ENCODE results near the gene DNAH14. TPM values are rescaled to one million over a fixed set of nuclear protein-coding genes. Genes with fewer than 3 reads are reported as not detected.
"Not testable (repeated sequence)": the region's sequence is repeated elsewhere in the genome, so short reads cannot be mapped to it uniquely, and the experiment has no call there.

DNAH14 gene
- total RNA-seq, 1 experiment from 2014 or later: not detected

DNA sequence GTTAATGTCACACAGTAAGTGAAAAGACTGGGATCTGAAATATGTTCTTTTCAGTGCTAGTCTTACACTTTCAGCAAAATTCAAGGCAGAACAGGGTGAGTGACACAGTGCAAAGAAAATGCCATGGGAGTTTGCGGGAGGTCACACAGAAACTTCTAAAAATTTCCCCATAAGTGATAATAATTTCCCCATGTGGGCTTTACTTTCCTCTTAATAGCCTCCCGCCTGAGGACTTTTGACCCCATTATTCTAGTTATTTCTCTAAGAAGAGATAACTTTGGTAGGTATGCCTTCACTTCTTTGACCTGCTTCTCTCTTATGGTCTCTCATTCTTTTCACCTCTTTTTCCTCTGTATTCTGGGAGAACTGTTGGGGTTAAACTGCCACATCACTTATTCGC lies 8.1 kb upstream of the DNAH14 start:
- no peak for DNase-seq (ENCODE audit: low read depth)

DNA sequence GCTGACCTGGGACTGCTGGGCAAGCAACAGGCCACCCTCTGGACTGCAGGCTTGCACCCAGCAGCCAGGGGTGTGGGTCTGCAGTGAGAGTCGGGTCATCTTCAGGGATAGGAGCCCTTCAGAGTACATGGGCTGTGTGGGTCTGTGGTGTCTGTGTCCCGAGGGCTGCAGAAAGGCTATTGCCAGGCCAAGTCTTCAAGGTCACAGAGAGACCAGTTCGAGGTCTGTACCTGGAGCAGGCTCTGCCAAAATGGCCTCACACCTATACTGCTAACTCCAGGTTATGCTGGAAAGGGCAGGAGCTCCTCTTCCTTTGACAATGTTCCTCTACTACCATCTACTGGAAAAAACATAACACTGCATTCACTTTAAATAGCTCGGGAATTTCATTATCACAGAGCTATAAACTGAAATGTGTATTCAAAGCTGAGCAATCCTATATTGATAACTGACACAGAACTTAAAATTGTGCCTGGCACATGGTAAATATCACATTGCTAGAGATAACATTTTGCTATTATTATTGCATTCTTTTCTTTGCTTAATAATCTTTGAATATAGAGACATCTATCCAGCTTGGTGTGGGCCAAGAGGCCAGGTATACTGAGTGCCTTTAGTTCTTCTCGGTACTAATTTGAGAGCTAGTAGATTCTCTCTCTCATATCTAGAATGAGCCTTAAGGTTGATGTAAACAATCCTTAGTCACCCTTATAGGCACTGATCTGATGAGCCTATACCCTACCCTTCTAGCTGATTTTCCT lies 6.9 kb upstream of the DNAH14 start:
- DNase-seq (ENCODE audit: low read depth): peak; percentile 52

DNA sequence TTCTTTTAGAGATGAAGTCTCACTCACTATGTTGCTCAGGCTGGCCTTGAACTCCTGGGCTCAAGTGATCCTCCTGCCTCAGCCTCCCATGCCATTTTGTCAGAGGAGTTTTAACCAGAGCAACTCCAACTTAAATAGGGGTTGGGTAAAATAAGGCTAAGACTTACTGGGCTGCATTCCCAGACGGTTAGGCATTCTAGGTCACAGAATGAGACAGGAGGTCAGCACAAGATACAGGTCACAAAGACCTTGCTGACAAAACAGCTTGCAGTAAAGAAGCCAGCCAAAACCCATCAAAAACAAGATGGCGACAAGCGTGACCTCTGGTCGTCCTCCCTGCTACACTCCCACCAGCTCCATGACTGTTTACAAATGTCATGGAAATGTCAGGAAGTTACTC lies 5.7 kb upstream of the DNAH14 start:
- DNase-seq (ENCODE audit: low read depth): no peak

DNA sequence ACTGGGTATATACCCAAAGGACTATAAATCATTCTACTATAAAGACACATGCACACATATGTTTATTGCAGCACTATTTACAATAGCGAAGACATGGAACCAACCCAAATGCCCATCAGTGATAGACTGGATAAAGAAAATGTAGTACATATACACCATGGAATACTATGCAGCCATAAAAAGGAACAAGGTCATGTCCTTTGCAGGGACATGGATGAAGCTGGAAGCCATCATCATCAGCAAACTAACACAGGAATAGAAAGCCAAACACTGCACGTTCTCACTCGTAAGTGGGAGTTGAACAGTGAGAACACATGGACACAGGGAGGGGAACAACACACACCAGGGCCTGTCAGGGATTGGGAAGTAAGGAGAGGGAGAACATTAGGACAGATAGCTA lies 1.8 kb upstream of the DNAH14 start:
- not testable (repeated sequence) for DNase-seq (ENCODE audit: low read depth)

DNA sequence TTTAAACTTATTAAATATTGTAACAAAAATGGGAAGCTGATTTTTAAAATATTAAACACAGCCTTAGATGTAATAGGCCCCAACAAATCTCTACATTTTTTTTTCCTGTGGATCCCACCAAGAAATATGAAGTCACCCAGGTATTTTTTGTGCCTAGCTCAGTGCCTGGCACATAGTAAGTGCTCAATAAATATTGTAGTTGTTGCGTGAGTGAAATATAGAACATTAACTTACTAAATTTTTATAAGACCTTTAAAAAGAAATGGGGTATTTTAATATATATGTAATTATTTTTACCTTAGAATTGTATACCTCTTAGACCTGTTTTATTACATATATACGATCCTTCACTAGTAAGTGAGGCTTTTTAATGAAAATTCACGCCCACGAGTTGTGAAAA lies 569 bp upstream of the DNAH14 start:
- DNase-seq (ENCODE audit: low read depth): no peak

DNA sequence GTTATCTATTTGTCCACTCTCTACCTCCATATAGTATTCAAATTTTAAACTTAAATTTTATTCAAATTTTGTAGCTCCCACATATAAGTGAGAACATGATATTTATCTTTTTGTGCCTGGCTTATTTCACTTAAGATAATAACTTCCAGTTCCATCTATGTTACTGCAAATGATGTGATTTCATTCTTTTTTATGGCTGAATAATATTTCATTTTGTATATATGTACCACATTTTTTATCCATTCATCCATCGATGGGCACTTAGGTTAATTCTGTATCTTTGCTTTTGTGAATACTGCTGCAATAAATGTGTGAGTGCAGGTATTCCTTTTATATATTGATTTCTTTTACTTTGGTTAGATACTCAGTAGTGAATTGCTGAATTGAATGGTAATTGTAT lies 2.1 kb downstream of the DNAH14 start:
- no peak for DNase-seq (ENCODE audit: low read depth)

DNA sequence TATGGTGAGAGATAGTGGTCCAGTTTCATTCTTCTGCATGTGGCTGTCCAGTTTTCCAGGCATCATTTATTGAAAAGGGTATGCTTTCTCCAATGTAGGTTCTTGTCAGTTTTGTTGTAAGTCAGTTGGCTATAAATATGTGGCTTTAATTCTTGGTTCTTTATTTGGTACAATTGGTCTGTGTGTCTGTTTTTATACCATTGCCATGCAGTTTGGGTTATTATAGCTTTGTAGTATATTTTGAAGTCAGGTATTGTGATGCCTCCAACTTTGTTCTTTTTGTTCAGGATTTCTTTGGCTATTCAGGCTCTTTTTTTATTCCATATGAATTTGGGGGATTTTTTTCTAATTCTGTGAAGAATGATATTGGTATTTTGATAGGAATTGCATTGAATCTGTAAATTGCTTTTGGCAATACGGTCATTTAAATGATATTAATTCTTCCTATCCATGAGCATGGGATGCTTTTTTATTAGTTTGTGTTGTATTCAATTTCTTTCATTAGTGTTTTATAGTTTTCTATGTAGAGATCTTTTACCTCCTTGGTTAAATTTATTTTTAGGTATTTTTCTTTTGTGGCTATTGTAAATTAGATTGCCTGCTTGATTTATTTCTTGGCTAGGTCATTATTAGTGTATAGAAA lies 3.3 kb downstream of the DNAH14 start:
- DNase-seq (ENCODE audit: low read depth): no peak

DNA sequence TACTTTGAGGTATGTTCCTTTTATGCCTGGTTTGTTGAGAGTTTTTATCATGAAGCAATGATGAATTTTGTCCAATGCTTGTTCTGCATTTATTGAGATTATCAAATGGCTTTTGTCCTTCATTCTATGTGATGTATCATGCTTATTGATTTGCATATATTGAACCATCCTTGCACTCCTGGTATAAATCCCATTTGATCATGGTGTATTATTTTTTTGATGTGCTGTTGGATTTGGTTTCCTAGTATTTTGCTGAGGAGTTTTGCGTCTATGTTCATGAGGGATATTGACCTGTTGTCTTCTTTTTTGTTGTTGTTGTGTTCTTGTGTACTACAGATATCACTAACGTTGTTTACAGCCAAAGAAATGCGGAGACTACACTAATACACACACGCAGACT lies 4.1 kb downstream of the DNAH14 start:
- DNase-seq (ENCODE audit: low read depth): no peak

DNA sequence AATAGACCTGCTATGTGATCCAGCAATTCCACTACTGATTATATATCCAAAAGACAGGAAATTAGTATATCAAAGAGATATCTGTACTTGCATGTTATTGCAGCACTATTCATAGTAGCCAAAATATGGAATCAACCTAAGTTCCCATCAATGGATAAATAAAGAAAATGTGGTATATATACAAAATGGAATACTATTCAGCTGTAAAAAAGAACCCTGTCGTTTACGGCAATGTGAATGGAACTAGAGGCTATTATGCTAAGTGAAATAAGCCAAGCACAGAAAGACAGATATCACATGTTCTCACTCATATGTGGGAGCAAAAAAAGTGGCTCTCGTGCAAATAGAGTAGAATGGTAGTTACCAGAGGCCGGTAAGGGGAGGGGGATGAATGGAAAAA lies 9.2 kb downstream of the DNAH14 start:
- no peak for DNase-seq (ENCODE audit: low read depth)

DNA sequence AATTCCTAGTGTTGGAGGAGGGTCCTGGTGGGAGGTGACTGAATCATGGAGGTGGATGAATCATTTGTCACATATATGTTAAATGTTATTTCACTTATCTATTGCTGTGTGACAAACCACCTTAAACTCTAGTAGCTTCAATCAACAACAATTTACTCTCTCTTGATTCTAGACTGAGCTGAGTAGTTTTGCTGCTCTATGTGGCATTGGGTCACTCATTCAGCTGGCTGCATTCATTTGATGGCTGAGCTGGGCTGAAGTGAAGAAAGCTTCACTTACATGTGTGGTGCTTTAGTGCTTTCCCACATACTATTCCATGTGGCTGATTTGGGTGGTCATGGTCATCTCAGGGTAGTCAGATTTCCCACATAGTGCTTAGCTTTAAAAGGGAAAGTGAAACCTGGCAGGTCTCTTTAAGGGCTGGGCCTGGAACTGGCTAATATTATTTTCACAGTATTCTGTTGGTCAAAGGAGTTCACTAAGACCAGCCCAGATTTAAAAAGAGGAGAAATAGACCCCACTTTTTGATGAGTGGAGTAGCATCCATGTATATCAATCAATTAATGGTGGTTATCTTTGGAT lies 10.5 kb downstream of the DNAH14 start:
- DNase-seq (ENCODE audit: low read depth): peak; percentile 10

DNA sequence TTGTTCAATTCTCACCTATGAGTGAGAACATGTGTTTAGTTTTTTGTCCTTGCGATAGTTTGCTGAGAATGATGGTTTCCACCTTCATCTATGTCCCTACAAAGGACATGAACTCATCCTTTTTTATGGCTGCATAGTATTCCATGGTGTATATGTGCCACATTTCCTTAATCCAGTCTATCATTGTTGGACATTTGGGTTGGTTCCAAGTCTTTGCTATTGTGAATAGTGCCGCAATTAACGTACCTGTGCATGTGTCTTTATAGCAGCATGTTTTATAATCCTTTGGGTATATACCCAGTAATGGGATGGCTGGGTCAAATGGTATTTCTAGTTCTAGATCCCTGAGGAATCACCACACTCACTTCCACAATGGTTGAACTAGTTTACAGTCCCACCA lies 11.3 kb downstream of the DNAH14 start:
- not testable (repeated sequence) for DNase-seq (ENCODE audit: low read depth)

DNA sequence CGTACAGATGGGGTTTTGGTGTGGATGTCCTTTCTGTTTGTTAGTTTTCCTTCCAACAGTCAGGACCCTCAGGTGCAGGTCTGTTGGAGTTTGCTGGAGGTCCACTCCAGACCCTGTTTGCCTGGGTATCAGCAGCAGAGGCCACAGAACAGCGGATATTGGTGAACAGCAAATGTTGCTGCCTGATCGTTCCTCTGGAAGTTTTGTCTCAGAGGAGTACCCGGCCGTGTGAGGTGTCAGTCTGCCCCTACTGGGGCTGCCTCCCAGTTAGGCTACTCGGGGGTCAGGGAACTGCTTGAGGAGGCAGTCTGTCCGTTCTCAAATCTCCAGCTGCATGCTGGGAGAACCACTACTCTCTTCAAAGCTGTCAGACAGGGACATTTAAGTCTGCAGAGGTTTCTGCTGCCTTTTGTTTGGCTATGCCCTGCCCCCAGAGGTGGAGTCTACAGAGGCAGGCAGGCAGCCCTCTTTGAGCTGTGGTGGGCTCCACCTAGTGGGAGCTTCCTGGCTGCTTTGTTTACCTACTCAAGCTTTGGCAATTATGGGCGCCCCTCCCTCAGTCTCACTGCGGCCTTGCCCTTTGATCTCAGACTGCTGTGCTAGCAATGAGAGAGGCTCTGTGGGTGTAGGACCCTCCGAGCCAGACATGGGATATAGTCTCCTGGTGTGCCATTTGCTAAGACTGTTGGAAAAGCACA lies 16.3 kb downstream of the DNAH14 start:
- DNase-seq (ENCODE audit: low read depth): not testable (repeated sequence)

DNA sequence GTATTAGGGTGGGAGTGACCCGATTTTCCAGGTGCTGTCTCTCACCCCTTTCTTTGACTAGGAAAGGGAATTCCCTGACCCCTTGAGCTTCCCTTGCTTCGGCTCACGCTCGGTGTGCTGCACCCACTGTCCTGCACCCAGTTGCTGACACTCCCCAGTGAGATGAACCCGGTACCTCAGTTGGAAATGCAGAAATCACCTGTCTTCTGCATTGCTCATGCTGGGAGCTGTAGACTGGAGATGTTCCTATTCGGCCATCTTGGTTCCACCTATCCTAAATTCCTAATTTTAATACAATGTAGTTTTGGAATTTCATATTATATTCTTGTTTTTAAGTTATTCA lies 16.8 kb downstream of the DNAH14 start:
- DNase-seq (ENCODE audit: low read depth): not testable (repeated sequence)

DNA sequence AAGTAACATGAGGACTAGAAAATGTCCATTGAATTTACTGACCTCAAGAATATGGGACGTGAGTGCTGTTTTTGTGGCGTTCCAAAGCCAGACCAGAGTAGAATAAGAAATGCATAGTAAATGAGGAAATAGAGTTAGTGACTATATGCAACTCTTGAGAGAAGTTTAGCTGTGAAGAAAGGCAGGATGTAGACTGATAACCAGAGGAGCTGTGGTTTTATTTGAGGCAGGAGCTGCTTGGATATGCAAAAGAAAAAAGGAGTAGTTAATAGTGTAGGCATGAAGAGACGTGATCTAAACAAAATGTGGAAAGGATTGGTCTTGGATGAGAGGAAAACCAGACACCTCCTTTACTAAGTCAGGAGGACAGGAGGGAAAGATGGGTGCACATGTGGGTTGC lies 28.2 kb downstream of the DNAH14 start:
- no peak for DNase-seq (ENCODE audit: low read depth)

DNA sequence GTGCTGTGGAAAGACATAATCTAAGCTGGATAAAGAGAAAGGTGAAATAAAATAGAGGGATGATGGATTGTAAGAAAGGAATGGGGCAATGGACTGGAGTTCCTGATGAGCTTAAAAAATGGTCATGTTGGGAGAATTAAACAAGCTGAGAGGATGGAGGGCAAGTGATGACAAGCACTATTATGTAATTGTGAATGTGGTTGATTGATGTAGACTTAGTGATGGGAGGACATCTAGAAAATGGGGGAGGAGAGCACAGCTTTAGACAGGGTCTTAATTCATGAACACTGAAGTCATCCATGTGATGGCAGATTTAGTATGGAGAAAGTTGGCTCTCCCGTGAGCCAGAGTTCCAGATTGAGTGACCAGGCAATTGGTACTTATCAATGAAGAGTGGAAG lies 29.0 kb downstream of the DNAH14 start:
- DNase-seq (ENCODE audit: low read depth): no peak

DNA sequence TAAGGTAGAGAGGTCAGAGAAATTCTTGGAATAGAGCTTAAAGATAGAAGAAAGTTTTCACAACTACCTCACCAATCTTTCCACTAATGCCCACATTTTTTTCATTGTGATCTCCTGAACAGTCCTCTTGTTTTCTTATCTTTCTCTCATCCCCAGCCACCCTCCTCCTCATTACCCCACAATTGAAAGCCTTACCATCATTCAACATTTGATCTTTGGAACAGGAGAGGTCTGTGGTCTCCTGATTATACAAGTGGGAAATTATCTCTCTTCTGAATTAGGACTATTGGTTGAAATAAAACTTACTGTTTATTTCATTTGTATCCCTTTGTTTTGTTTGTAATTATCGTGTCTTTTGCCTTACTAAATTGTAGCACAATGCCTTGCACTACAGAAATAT lies 29.6 kb downstream of the DNAH14 start:
- no peak for DNase-seq (ENCODE audit: low read depth)

DNA sequence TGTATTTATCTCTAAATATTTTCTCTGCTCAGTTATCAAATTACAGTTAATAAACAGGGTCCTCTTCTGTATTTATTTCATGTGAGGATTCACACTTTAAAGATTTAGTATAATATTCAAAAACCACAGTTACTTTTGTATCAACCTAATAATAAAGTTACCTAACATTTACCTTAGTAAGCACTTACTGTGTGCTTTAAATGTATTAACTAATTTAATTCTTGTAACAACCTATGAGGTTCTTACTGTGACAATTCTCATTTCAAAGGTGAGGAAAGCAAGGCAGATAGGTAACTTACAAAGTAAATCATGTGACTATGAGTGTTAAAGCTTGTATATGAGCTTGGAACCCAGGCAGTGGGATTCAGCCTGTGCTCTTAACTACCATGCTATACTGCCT lies 30.2 kb downstream of the DNAH14 start:
- no peak for DNase-seq (ENCODE audit: low read depth)

DNA sequence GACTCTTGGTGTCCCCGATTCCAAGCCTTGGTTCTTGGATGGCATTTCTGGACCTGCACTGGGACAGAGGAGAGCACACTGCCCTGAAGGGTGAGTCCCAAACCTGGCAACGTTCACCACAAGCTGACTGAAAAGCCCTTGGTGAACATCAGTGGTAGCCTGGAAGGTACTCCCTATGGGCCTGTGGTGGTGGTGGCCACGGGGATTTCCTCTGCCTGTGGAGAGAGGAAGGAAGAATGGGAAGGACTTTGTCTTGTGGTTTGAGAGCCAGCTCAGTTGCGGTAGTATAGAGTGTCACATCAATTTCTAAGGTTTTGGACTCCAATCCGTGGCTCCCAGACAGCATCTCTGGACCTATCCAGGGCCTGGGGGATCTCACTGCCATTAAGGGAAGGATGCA lies 50.7 kb downstream of the DNAH14 start:
- no peak for DNase-seq (ENCODE audit: low read depth)

DNA sequence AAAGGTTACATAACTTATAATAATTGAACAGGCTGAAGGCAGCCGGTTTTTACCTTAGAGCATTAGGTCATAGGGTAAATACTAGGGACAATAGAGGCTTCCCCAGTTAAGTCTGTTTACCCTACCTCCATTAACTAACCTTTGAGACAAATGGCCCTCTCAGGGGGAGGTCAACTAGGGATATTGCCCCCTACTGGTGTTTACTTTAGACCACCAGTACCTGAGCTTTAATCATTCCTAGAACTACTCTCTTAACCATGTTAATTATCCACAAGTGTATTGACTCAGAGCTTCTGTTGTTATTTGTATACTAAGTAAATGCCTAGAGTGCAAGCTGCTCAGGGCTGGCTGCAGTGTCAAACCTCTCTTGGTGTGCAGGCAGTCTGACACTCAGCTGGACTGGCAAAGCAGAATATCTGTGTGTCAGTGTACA lies 52.5 kb downstream of the DNAH14 start:
- DNase-seq (ENCODE audit: low read depth): not testable (repeated sequence)

DNA sequence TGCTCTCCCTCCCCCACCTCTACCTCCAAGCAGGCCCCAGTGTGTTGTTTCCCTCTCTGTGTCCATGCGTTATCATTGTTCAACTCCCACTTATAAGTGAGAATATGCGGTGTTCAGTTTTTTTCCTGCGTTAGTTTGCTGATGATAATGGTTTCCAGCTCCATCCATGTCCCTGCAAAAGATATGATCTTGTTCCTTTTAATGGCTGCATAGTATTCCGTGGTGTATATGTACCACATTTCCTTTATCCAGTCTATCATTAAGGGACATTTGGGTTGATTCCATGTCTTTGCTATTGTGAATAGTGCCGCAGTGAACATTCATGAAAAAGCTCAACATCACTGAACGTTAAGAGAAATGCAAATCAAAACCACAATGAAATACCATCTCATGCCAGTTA lies 58.6 kb downstream of the DNAH14 start:
- no peak for DNase-seq (ENCODE audit: low read depth)

DNA sequence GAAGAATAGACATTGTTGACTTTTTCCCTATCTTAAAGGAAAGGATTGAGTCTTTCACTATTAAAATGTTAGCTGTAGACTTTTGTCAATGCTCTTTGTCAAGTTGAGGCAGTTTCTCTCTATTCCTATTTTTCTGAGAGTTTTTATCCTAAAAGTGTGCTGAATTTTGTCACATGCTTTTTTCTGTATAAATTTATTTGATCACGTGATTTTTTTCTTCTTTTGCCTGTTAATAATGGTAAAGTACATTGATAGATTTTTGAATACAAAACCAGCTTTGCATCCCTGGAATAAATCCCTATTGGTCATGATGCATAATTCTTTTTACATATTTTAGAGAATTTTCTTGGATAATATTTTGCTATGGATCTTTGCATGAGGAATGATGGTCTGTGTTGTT lies 60.1 kb downstream of the DNAH14 start:
- no peak for DNase-seq (ENCODE audit: low read depth)

DNA sequence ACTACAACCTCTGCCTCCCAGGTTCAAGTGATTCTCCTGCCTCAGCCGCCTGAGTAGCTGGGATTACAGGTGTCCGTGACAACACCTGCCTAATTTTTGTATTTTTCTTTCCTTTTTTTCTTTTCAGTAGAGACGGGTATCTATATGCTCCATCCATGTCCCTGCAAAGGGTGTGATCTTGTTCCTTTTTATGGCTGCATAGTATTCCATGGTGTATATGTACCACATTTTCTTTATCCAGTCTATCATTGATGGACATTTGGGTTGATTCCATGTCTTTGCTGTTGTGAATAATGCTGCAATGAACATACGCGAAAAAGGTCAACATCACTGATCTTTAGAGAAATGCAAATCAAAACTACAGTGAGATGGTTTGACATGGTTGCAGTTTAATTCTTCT lies 62.1 kb downstream of the DNAH14 start:
- DNase-seq (ENCODE audit: low read depth): not testable (repeated sequence)

DNA sequence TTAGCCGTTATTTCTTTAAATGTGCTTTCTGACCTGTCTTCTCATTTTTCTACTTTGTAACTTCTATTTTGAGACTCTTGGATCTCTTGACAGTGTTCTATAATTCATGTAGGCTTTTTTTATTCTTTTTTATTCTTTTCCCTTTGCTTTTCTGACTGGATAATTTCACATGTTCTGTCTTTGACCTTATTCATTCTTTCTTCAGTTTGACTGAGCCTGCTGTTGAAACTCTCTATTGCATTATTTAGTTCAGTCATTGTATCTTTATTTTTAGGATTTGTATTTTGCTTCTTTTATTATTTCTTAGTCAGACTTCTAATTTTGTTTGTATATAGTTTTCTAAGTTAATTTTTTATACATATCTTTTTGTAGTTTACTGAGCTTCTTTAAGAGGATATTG lies 66.1 kb downstream of the DNAH14 start:
- no peak for DNase-seq (ENCODE audit: low read depth)

Measured in M059J (cell line).